Fibroblast of pulmonary artery (primary cell): ENCODE results near the gene ZNF169.
"Not testable (repeated sequence)": the region's sequence is repeated elsewhere in the genome, so short reads cannot be mapped to it uniquely, and the experiment has no call there.

Source experiments
- DNase-seq: peaks from one replicate; pipeline ENCODE4 v3.0.0-alpha.2; 2010; ENCODE audit warnings: low read depth
- H3K4me3 ChIP-seq: replicated peaks from 2 replicates; pipeline ENCODE4 v1.5.1; 2011; ENCODE audit warnings: low read depth, mild to moderate bottlenecking, control low read depth, low read length, moderate library complexity
- TF ChIP-seq, protein P1 (sequence below): IDR thresholded peaks from 2 replicates; pipeline ENCODE4 v1.5.1; 2011; ENCODE audit warnings: mild to moderate bottlenecking, control low read depth, low read length, inconsistent platforms; ENCODE audit errors: missing control alignments

Gene ZNF169

DNA sequence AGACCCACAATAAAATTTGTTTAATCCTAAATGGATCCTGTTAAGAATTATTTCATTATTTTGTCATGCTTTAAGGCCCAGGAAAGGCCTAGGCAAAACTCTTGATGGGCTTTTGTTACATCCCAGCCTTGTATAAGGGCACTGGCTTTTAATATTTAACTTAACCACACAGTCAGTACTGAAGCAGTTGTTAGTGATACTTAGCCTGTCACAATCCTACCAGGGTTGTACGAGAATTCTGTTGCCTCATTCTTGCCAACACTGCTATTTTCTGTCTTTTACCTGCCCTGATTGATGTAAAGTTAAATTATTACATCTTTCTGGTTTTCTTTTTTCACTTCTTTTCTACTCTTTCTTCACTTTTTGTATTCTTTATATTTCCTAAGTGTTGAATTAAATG is 10.9 kb downstream of the ZNF169 start:
- no peak for DNase-seq
- TF ChIP-seq, protein P1, sequence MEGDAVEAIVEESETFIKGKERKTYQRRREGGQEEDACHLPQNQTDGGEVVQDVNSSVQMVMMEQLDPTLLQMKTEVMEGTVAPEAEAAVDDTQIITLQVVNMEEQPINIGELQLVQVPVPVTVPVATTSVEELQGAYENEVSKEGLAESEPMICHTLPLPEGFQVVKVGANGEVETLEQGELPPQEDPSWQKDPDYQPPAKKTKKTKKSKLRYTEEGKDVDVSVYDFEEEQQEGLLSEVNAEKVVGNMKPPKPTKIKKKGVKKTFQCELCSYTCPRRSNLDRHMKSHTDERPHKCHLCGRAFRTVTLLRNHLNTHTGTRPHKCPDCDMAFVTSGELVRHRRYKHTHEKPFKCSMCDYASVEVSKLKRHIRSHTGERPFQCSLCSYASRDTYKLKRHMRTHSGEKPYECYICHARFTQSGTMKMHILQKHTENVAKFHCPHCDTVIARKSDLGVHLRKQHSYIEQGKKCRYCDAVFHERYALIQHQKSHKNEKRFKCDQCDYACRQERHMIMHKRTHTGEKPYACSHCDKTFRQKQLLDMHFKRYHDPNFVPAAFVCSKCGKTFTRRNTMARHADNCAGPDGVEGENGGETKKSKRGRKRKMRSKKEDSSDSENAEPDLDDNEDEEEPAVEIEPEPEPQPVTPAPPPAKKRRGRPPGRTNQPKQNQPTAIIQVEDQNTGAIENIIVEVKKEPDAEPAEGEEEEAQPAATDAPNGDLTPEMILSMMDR: no peak

DNA sequence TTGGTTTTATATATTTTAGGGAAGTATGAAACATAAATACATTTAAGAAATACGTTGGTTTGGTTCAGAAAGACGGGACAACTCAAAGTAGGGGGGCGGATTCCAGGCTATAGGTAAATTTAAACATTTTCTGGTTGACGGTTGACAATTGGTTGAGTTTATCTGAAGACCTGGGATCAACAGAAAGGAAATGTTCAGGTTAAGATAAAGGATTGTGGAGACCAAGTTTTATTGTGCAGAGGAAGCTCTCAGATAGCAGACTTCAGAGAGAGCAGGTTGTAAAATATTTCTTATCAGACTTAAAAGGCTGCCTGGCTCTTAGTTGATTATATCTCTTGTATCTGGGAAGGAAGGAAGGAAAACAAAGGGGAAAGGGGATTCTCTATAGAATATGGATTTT is 17.9 kb downstream of the ZNF169 start:
- DNase-seq, H3K4me3 ChIP-seq: not testable (repeated sequence)

More for the DNA sequence above, 10.9 kb downstream of the ZNF169 start:
- H3K4me3 ChIP-seq: no peak overlapping the region

DNA sequence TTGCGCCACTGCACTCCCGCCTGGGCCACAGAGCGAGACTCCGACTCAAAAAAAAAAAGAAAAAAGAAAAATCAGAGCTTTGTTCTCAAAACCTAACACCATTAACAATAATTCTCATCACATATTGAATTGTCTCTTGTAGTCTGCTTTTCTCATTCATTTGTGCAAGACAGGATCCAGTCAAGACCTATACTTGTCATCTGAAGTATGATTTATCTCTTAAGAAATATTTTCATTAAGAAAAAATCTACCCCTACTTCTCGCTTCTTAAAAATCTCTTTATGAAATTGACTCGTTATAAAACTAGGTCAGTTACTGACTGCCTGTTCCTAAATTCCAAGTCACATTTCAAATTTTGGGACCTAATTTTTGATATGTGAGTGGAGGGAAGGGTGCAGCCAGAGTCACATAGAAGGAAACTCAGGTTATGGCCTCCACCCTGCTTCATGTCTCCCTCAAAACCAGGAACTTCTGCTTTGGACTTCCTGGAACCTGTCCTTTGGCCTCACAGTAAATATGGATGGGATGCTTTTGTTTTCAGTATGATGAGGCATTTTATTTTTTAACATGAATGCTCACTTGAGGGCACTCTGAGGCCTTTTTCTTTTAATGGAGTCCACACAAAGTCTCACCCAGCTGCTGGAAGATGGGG is 18.9 kb downstream of the ZNF169 start:
- TF ChIP-seq, protein P1: no peak
- H3K4me3 ChIP-seq: no peak overlapping the region
- DNase-seq: no peak

DNA sequence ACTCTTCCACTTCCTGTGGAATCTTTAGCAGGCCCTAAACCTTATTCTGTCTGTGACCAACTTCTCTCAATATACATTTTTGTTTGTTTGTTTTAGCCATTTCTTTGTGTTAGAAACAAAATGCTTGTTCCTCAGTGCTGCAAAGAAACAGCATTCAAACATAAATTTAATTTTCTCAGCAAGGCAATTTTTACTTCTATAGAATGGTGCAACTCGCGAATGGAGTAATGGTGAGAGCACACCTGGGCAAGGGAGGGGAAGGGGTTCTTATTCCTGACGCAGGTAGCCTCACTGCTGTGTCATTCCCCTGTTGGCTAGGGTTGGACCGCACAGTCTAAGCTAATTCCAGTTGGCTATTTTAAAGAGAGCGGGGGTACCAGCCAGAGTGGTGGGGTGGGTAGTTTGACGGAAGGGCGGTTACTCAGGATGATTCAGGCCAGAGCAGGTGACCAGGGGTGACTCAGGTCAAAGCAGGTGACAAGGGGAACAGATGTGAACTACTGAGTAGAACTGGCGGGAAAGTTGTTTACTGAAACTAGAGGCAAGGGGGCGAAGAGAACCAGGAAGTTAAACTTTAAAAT is 21.4 kb downstream of the ZNF169 start:
- DNase-seq: no peak
- TF ChIP-seq, protein P1: no peak
- no peak overlapping the region for H3K4me3 ChIP-seq

DNA sequence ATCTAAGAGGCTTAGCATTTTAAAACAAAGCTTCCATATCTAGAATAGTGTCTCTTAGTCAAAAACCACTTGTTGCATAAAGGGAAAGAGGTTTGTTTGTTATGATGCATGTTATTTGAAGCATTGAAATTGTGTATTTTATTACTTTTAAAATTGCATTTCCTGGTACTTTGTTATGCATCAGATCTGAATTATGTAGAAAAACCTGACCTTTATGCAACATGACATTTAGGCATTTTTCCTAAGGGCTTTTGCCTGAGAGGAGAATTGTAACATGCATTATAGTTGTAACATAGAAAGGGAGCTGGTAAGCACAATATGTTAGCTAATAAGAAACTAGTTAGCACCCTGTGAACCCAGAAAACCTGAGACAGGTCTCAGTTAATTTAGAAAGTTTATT is 22.0 kb downstream of the ZNF169 start:
- TF ChIP-seq, protein P1: no peak
- H3K4me3 ChIP-seq: no peak overlapping the region
- no peak for DNase-seq

DNA sequence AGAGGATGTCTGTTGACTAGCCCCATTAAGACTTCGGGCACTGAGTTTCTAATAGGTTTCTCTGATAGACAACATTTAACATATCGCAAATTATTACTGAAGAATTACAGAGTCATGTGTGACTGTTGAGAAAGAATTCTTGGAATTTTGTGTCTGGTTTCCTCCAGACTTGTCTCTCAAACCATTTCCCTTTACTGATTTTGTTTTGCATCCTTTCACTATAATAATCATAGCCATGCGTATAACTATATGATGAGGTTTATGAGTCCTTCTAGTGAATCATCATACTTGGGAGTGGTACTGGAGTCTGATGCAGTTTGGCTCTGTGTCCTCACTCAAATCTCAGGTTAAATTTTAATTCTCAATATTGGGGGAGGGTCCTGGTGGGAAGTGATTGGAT is 27.0 kb downstream of the ZNF169 start:
- TF ChIP-seq, protein P1: no peak
- H3K4me3 ChIP-seq: no peak overlapping the region
- no peak for DNase-seq

DNA sequence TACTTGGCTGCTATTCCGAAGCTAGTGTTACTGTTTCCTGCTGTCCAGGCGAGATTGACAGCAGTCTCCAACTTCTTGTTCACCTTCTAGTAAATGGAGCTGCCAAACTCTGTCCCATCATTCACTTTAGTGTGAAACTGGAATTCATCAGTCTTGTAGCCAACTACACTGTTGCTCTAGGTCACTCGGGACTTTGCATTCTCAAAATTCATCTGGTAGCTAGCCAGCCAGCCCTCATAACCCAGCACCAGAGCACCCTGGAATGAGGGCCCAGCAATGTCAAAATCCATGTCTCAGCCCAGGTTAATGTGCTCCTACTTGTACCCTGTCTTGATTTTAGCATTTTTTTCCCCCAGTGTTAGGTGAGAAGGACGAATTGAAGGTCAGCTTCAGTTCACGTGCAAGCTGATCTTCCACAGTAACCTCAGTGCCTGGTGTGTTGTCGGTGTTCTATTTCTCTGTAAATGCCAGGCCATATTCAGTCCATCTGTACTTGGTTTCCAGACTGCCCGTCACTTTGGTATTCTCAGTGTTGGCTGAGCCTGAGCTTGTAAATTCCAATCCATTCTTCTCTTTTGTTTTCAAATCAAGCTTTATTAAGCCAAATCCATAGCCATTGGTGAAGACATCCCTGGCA is 28.9 kb downstream of the ZNF169 start:
- TF ChIP-seq, protein P1: no peak
- no peak overlapping the region for H3K4me3 ChIP-seq
- DNase-seq: no peak
